Activated CD4-positive, alpha-beta T cell treated with anti-CD3 and anti-CD28 coated beads for 36 hours (primary cell): ENCODE results near the gene NPPB. TPM values are rescaled to one million over a fixed set of nuclear protein-coding genes. Genes with fewer than 3 reads are reported as not detected.
"Not testable (repeated sequence)": the region's sequence is repeated elsewhere in the genome, so short reads cannot be mapped to it uniquely, and the experiment has no call there.

Experiments
- ATAC-seq: fragments of 200-7000 bp; cut with Tn5 transposase; one replicate; pipeline ENCODE4 v1.10.0; 2021; ENCODE audit warnings: mild to moderate bottlenecking, moderate library complexity
- CTCF ChIA-PET: fragments of 350-600 bp; sonication (Branson Sonifier 250); formaldehyde crosslinking; loops from one replicate; lab custom pipeline; 2021; ENCODE audit warnings: antibody characterized with exemption; lab: Charles Lee
- POLR2A ChIA-PET: fragments of 350-600 bp; sonication (Branson Sonifier 250); formaldehyde crosslinking; loops from one replicate; lab custom pipeline; 2021; ENCODE audit warnings: antibody characterized with exemption, inconsistent platforms; lab: Charles Lee
- DNase-seq: peaks from one replicate; pipeline ENCODE4 v3.0.0-alpha.2; 2020
- H3K27ac Mint-ChIP-seq: one replicate; pipeline ENCODE4 v1.8.0; 2021; ENCODE audit warnings: mixed read lengths
- H3K27me3 Mint-ChIP-seq: one replicate; pipeline ENCODE4 v1.8.0; 2021; ENCODE audit warnings: mixed read lengths
- H3K36me3 Mint-ChIP-seq: one replicate; pipeline ENCODE4 v1.8.0; 2021; ENCODE audit warnings: low read depth, mixed read lengths
- H3K4me1 Mint-ChIP-seq: one replicate; pipeline ENCODE4 v1.8.0; 2021; ENCODE audit warnings: mixed read lengths
- H3K4me3 Mint-ChIP-seq: one replicate; pipeline ENCODE4 v1.8.0; 2021; ENCODE audit warnings: mild to moderate bottlenecking, moderate library complexity, mixed read lengths
- H3K9me3 Mint-ChIP-seq: one replicate; pipeline ENCODE4 v1.8.0; 2021; ENCODE audit warnings: low read depth, mixed read lengths
- intact Hi-C, 2 experiments: fragments of 100-400 bp; cut with DNase I in 1 of 2; cut with micrococcal nuclease in 1 of 2; formaldehyde crosslinking; loops; one replicate each; pipeline versions ENCODE4 v1.14.2 to v1.15.1; 2022 to 2024; cut with DNase I, micrococcal nuclease
- total RNA-seq, 2 experiments: library from RNA; stranded (reverse); gene quantifications; one replicate each; pipeline ENCODE4 v1.2.3, GENCODE V29; 2021

Gene NPPB
- total RNA-seq, 2 experiments from 2014 or later = not detected

DNA sequence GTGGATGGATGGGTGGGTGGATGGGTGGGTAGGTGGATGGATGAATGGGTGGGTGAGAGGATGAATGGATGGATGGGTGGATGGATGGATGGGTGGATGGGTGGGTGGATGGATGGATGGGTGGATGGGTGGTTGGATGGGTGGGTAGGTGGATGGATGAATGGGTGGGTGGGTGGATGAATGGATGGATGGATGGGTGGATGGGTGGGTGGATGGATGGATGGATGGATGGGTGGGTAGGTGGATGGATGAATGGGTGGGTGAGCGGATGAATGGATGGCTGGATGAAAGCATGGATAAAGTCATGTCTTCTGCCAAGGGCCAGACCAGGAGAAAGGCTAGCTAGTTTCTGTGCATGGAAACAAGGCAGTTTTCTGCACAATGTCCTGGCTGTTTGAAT is 35.8 kb upstream of the NPPB start:
- H3K27me3 Mint-ChIP-seq = peaks cover 27% of the 10 kb centered on the region
- intact Hi-C loops = loop anchor here (1.0 to 5.0 kb wide), 4 partner anchors 30 to 242 kb away; partner anchors contain the start of genes FBXO2 (in 1 of the 2) and FBXO44 (in 1 of the 2)
- DNase-seq, H3K36me3 Mint-ChIP-seq, H3K4me3 Mint-ChIP-seq, ATAC-seq, POLR2A ChIA-PET, H3K9me3 Mint-ChIP-seq, H3K4me1 Mint-ChIP-seq, H3K27ac Mint-ChIP-seq: not testable (repeated sequence)
- CTCF ChIA-PET = interaction anchor here (0.7 to 1.1 kb wide), 3 partner anchors 56 to 914 kb away, joined by 3 to 4 read pairs (median 3); no protein-coding TSS in a partner anchor

DNA sequence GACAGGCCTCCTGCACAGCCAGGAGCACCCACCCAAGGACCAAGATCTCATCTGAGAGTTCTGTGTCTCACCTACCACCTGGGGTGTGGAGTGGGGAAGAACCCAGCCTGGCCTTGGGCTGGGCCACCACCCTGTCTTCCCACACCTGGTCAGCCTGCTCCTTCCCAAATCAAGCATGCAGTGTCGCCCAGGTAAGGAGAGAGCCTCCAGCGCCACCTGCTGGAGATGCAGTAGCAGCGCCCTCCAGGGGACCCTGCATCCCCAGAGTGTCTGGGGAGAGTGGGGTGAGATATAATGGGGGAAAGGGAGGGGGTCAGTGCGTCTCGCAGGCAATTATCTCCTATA is 35.1 kb upstream of the NPPB start:
- ChIA-PET CTCF (interaction anchor here (0.8 to 1.4 kb wide), 2 partner anchors 12 to 30 kb away, joined by 3 read pairs; no protein-coding TSS in a partner anchor), POLR2A (no interaction called here)
- H3K27me3 Mint-ChIP-seq = peaks cover 23% of the 10 kb centered on the region
- peak; percentile 86 for DNase-seq
- H3K36me3 Mint-ChIP-seq = no peaks in the 10 kb centered on the region
- no peaks in the 10 kb centered on the region for H3K4me1 Mint-ChIP-seq
- peak; percentile 92 for ATAC-seq
- peak overlapping the region; percentile 16 for H3K4me3 Mint-ChIP-seq
- intact Hi-C loops = loop anchor here (1.0 to 5.0 kb wide), 4 partner anchors 29 to 242 kb away; partner anchors contain the start of genes FBXO2 (in 1 of the 2) and FBXO44 (in 1 of the 2)
- H3K9me3 Mint-ChIP-seq = no peaks in the 10 kb centered on the region
- H3K27ac Mint-ChIP-seq = no peak overlapping the region

- intact Hi-C loops = loop anchor here in 1 of 2 experiments (5.0 kb wide), 2 partner anchors 104 to 239 kb away; partner anchors contain the start of genes FBXO2 and FBXO44
- no peak overlapping the region for H3K27ac Mint-ChIP-seq
- ATAC-seq (no peak), DNase-seq (no peak)
- H3K27me3 Mint-ChIP-seq = peaks cover 12% of the 10 kb centered on the region
- H3K9me3 Mint-ChIP-seq = no peaks in the 10 kb centered on the region
- CTCF ChIA-PET = interaction anchor here (1.0 to 1.4 kb wide), 3 partner anchors 12 to 139 kb away, joined by 3 to 4 read pairs (median 3); no protein-coding TSS in a partner anchor
- no peaks in the 10 kb centered on the region for H3K4me1 Mint-ChIP-seq
- no peak overlapping the region for H3K4me3 Mint-ChIP-seq
- POLR2A ChIA-PET = interaction anchor here (1.3 to 1.4 kb wide), 2 partner anchors 16 to 18 kb away, joined by 4 to 5 read pairs; no protein-coding TSS in a partner anchor
- H3K36me3 Mint-ChIP-seq = no peaks in the 10 kb centered on the region
These were observed 32.9 kb upstream of the NPPB start for GRCh38 chr1:11891433-11892186.

DNA sequence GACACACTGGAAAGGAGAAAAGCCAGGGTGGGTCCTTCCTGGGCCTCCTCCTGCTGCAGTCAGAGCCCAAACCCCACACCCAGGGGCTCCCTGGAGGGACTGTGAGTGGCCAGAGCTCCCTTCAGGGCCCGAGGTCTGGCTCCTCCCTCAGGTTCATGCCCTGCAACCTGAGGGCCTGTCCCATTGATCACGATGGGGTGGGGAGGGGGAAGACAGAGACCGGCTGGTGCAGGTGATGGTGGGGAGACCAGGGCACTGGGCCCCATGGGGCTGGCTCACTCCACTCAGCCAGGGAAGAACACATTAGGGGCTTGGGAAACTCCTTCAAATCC is 30.1 kb upstream of the NPPB start:
- Mint-ChIP-seq H3K9me3 (no peaks in the 10 kb centered on the region), H3K36me3 (no peaks in the 10 kb centered on the region), H3K4me3 (no peak overlapping the region), H3K27me3 (peaks cover 3% of the 10 kb centered on the region), H3K4me1 (no peaks in the 10 kb centered on the region), H3K27ac (no peak overlapping the region)
- DNase-seq = no peak
- ChIA-PET CTCF (interaction anchor here (0.6 kb wide), 1 partner anchor 39 kb away, joined by 4 read pairs; no protein-coding TSS in a partner anchor), POLR2A (interaction anchor here (0.6 kb wide), 1 partner anchor 430 kb away, joined by 3 read pairs; no protein-coding TSS in a partner anchor)
- intact Hi-C loops = no loop called here
- ATAC-seq = no peak

- H3K27ac Mint-ChIP-seq = no peak overlapping the region
- ChIA-PET CTCF (interaction anchor here (0.6 to 0.7 kb wide), 2 partner anchors 63 to 549 kb away, joined by 3 read pairs; no protein-coding TSS in a partner anchor), POLR2A (interaction anchor here (0.6 kb wide), 1 partner anchor 429 kb away, joined by 3 read pairs; no protein-coding TSS in a partner anchor)
- ATAC-seq = no peak
- peaks cover 2% of the 10 kb centered on the region for H3K27me3 Mint-ChIP-seq
- no peaks in the 10 kb centered on the region for H3K4me1 Mint-ChIP-seq
- no peaks in the 10 kb centered on the region for H3K36me3 Mint-ChIP-seq
- intact Hi-C loops = no loop called here
- no peak overlapping the region for H3K4me3 Mint-ChIP-seq
- no peaks in the 10 kb centered on the region for H3K9me3 Mint-ChIP-seq
- DNase-seq = no peak
These were observed 29.6 kb upstream of the NPPB start for GRCh38 chr1:11888206-11888876.

DNA sequence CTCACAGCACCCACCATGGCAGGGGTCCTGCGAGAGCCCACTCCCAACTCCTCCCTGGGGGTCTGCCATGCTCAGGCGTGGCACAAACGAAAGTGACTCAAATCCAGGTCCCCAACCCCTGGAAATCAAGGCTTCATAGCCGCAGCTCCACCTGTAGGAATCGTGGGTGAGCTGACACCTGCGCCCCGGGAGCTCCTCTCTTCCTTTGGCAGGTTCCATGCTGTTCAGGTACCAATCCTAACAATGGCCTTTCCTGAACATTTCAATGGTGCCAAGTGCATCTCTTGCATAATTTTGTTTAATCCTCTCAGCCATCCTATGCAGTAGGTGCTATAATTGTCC is 28.9 kb upstream of the NPPB start:
- Mint-ChIP-seq H3K9me3 (no peaks in the 10 kb centered on the region), H3K36me3 (no peaks in the 10 kb centered on the region), H3K4me1 (no peaks in the 10 kb centered on the region), H3K27ac (no peak overlapping the region), H3K4me3 (no peak overlapping the region), H3K27me3 (no peaks in the 10 kb centered on the region)
- ChIA-PET CTCF (interaction anchor here (0.6 to 0.7 kb wide), 2 partner anchors 63 to 548 kb away, joined by 3 read pairs; no protein-coding TSS in a partner anchor), POLR2A (no interaction called here)
- intact Hi-C loops = no loop called here
- ATAC-seq (no peak), DNase-seq (no peak)

GRCh38 chr1:11886986-11887665 is 28.4 kb upstream of the NPPB start:
- POLR2A ChIA-PET = no interaction called here
- no peak for ATAC-seq
- H3K27me3 Mint-ChIP-seq = peaks cover under 1% of the 10 kb centered on the region
- intact Hi-C loops = no loop called here
- no peaks in the 10 kb centered on the region for H3K36me3 Mint-ChIP-seq
- H3K4me3 Mint-ChIP-seq = no peak overlapping the region
- no peak for DNase-seq
- H3K9me3 Mint-ChIP-seq = no peaks in the 10 kb centered on the region
- H3K4me1 Mint-ChIP-seq = no peaks in the 10 kb centered on the region
- no peak overlapping the region for H3K27ac Mint-ChIP-seq
- CTCF ChIA-PET = no interaction called here

- H3K9me3 Mint-ChIP-seq = no peaks in the 10 kb centered on the region
- DNase-seq (no peak), ATAC-seq (no peak)
- POLR2A ChIA-PET = no interaction called here
- no peaks in the 10 kb centered on the region for H3K36me3 Mint-ChIP-seq
- H3K4me1 Mint-ChIP-seq = no peaks in the 10 kb centered on the region
- CTCF ChIA-PET = no interaction called here
- H3K4me3 Mint-ChIP-seq = no peak overlapping the region
- H3K27me3 Mint-ChIP-seq = peaks cover 2% of the 10 kb centered on the region
- intact Hi-C loops = no loop called here
- H3K27ac Mint-ChIP-seq = no peak overlapping the region
These were observed 27.2 kb upstream of the NPPB start for GRCh38 chr1:11885916-11886315.

- Mint-ChIP-seq H3K27me3 (peaks cover 2% of the 10 kb centered on the region), H3K9me3 (no peaks in the 10 kb centered on the region), H3K27ac (no peak overlapping the region), H3K36me3 (no peaks in the 10 kb centered on the region), H3K4me1 (no peaks in the 10 kb centered on the region), H3K4me3 (no peak overlapping the region)
- ChIA-PET CTCF (interaction anchor here (1.0 kb wide), 1 partner anchor 10 kb away, joined by 3 read pairs; no protein-coding TSS in a partner anchor), POLR2A (interaction anchor here (0.5 kb wide), 1 partner anchor 152 kb away, joined by 4 read pairs; no protein-coding TSS in a partner anchor)
- DNase-seq = no peak
- intact Hi-C loops = no loop called here
- ATAC-seq = no peak
These were observed 24.2 kb upstream of the NPPB start for GRCh38 chr1:11882814-11883538.

GRCh38 chr1:11881749-11882441 is 23.1 kb upstream of the NPPB start:
- Mint-ChIP-seq H3K27ac (no peak overlapping the region), H3K4me1 (no peaks in the 10 kb centered on the region), H3K9me3 (no peaks in the 10 kb centered on the region), H3K36me3 (no peaks in the 10 kb centered on the region), H3K4me3 (no peak overlapping the region), H3K27me3 (peaks cover 2% of the 10 kb centered on the region)
- ATAC-seq (no peak), DNase-seq (no peak)
- ChIA-PET POLR2A (interaction anchor here (1.3 kb wide), 1 partner anchor 27 kb away, joined by 5 read pairs; no protein-coding TSS in a partner anchor), CTCF (interaction anchor here (1.0 kb wide), 1 partner anchor 12 kb away, joined by 3 read pairs; no protein-coding TSS in a partner anchor)
- intact Hi-C loops = no loop called here
